H1 (cell line): Measurements from ENCODE around the gene RABL3. TPM values are rescaled to one million over a fixed set of nuclear protein-coding genes. Genes with fewer than 3 reads are reported as not detected.

Experiments used
- CTCF ChIA-PET: fragments of 300-600 bp; sonication (Branson Sonifier 250); formaldehyde crosslinking; loops from one replicate; lab custom pipeline; 2021; ENCODE audit not compliant: partially characterized antibody; lab: Charles Lee
- POLR2A ChIA-PET: fragments of 300-600 bp; sonication (Branson Sonifier 250); formaldehyde crosslinking; loops from one replicate; lab custom pipeline; 2021; ENCODE audit warnings: inconsistent platforms; ENCODE audit not compliant: partially characterized antibody; lab: Charles Lee
- DNase-seq, 2 experiments: peaks; one replicate each; pipeline versions ENCODE4 v3.0.0 to v3.0.0-alpha.2; 2010 to 2022; ENCODE audit warnings: low spot score in 2 of 2, low read depth in 1 of 2, mixed read lengths in 1 of 2
- FAIRE-seq: peaks from 2 replicates; lab custom pipeline; 2011; peaks lifted over from hg19 to GRCh38; lab: Jason Lieb, UNC
- H2AFZ ChIP-seq: 2 replicates; pipeline ENCODE4 v1.8.1; 2012; ENCODE audit warnings: low read length, inconsistent platforms
- H2AK5ac ChIP-seq: 2 replicates; pipeline ENCODE4 v1.6.1; 2013; ENCODE audit warnings: low read depth, low read length
- H2BK120ac ChIP-seq: replicated peaks from 2 replicates; pipeline ENCODE3; 2013; ENCODE audit warnings: low read depth, low read length, inconsistent platforms
- H2BK12ac ChIP-seq: 2 replicates; pipeline ENCODE4 v1.6.1; 2013; ENCODE audit warnings: low read depth, low read length
- H2BK15ac ChIP-seq: 2 replicates; pipeline ENCODE4 v1.6.1; 2013; ENCODE audit warnings: low read length
- H2BK20ac ChIP-seq: 2 replicates; pipeline ENCODE4 v1.6.1; 2013; ENCODE audit warnings: low read length
- H2BK5ac ChIP-seq: 2 replicates; pipeline ENCODE4 v1.6.1; 2013; ENCODE audit warnings: low read depth, low read length
- H3K14ac ChIP-seq: 2 replicates; pipeline ENCODE4 v1.6.1; 2013; ENCODE audit warnings: inconsistent platforms; ENCODE audit not compliant: insufficient read length
- H3K18ac ChIP-seq: 2 replicates; pipeline ENCODE4 v1.6.1; 2013; ENCODE audit warnings: low read length; ENCODE audit errors: extremely low read depth
- H3K23ac ChIP-seq: 2 replicates; pipeline ENCODE4 v1.6.1; 2013; ENCODE audit warnings: inconsistent platforms; ENCODE audit not compliant: insufficient read length
- H3K23me2 ChIP-seq: 2 replicates; pipeline ENCODE4 v1.6.1; 2013; ENCODE audit warnings: low read depth, low read length
- H3K27ac ChIP-seq: 2 replicates; pipeline ENCODE4 v1.6.1; 2011; ENCODE audit warnings: low read depth, low read length, inconsistent platforms
- H3K27me3 ChIP-seq, 4 experiments: replicated peaks in 1 of 4; 1 replicate in 1 of 4; 2 replicates in 3 of 4; pipeline versions ENCODE4 v1.6.1 to v1.8.1; 2011 to 2013; ENCODE audit warnings: low read length in 3 of 4, mild to moderate bottlenecking in 3 of 4, inconsistent platforms in 2 of 4, mixed read lengths in 2 of 4, moderate library complexity in 1 of 4; ENCODE audit not compliant: control insufficient read depth in 3 of 4, insufficient read depth in 3 of 4; ENCODE audit errors: extremely low read depth in 1 of 4
- H3K36me3 ChIP-seq, 4 experiments: 2 replicates each; pipeline versions ENCODE4 v1.6.1 to v1.8.1; 2011 to 2013; ENCODE audit warnings: mild to moderate bottlenecking in 4 of 4, low read length in 3 of 4, moderate library complexity in 2 of 4, control low read depth in 1 of 4, inconsistent platforms in 1 of 4; ENCODE audit not compliant: insufficient read depth in 4 of 4, control insufficient read depth in 2 of 4
- H3K4ac ChIP-seq: replicated peaks from 2 replicates; pipeline ENCODE3; 2013; ENCODE audit warnings: low read length, low read depth, mixed read lengths, inconsistent platforms; ENCODE audit not compliant: insufficient read length
- H3K4me1 ChIP-seq, 4 experiments: replicated peaks in 1 of 4; 1 replicate in 1 of 4; 2 replicates in 3 of 4; pipeline versions ENCODE4 v1.6.1 to v1.8.1; 2011 to 2013; ENCODE audit warnings: low read length in 3 of 4, inconsistent platforms in 2 of 4, mixed read lengths in 1 of 4; ENCODE audit not compliant: insufficient read depth in 4 of 4, control insufficient read depth in 3 of 4
- H3K4me2 ChIP-seq, 2 experiments: 2 replicates each; pipeline versions ENCODE4 v1.6.1 to v1.8.1; 2011 to 2013; ENCODE audit warnings: low read depth in 2 of 2, low read length in 2 of 2, control low read depth in 1 of 2, inconsistent platforms in 1 of 2, mild to moderate bottlenecking in 1 of 2; ENCODE audit not compliant: insufficient read depth in 1 of 2
- H3K4me3 ChIP-seq, 4 experiments: fragments of 200-600, 300-600 bp in 1 of 4; sonication (generic), shearing (Covaris generic), sonication (Bioruptor Twin) in 1 of 4; 2 replicates each; pipeline versions ENCODE4 v1.5.1 to v1.8.1; 2011 to 2016; ENCODE audit warnings: low read length in 4 of 4, low read depth in 3 of 4, control low read depth in 2 of 4, inconsistent platforms in 2 of 4, mild to moderate bottlenecking in 2 of 4, mixed read lengths in 1 of 4, moderate library complexity in 1 of 4; ENCODE audit not compliant: insufficient read depth in 2 of 4; ENCODE audit errors: extremely low read depth in 1 of 4
- H3K56ac ChIP-seq: replicated peaks from 2 replicates; pipeline ENCODE3; 2013; ENCODE audit warnings: low read depth, mild to moderate bottlenecking, mixed read lengths, low read length, inconsistent platforms; ENCODE audit not compliant: insufficient read length
- H3K79me1 ChIP-seq: 2 replicates; pipeline ENCODE4 v1.6.1; 2013; ENCODE audit warnings: low read depth, low read length, control low read depth
- H3K79me2 ChIP-seq, 2 experiments: 2 replicates each; pipeline versions ENCODE4 v1.6.1 to v1.8.1; 2012 to 2013; ENCODE audit warnings: low read length in 2 of 2, mild to moderate bottlenecking in 2 of 2, inconsistent platforms in 1 of 2; ENCODE audit not compliant: insufficient read depth in 2 of 2, control insufficient read depth in 1 of 2
- H3K9ac ChIP-seq, 4 experiments: replicated peaks in 1 of 4; 1 replicate in 1 of 4; 2 replicates in 3 of 4; pipeline versions ENCODE4 v1.6.1 to v1.8.1; 2011 to 2013; ENCODE audit warnings: low read depth in 3 of 4, low read length in 3 of 4, control low read depth in 2 of 4, mild to moderate bottlenecking in 2 of 4, moderate library complexity in 2 of 4, inconsistent platforms in 1 of 4; ENCODE audit errors: extremely low read depth in 1 of 4
- H3K9me3 ChIP-seq, 2 experiments: 2 replicates each; pipeline versions ENCODE4 v1.6.1 to v1.8.1; 2012 to 2013; ENCODE audit warnings: mild to moderate bottlenecking in 2 of 2, moderate library complexity in 2 of 2, control low read depth in 1 of 2, inconsistent platforms in 1 of 2, low read depth in 1 of 2, low read length in 1 of 2, mixed read lengths in 1 of 2; ENCODE audit not compliant: insufficient read depth in 2 of 2
- H4K20me1 ChIP-seq, 2 experiments: replicated peaks in 1 of 2; 2 replicates each; pipeline versions ENCODE3 to v1.8.1; 2011 to 2013; ENCODE audit warnings: inconsistent platforms in 2 of 2, low read length in 2 of 2, mild to moderate bottlenecking in 1 of 2; ENCODE audit not compliant: insufficient read depth in 2 of 2, control insufficient read depth in 1 of 2
- H4K5ac ChIP-seq: 2 replicates; pipeline ENCODE4 v1.6.1; 2013; ENCODE audit warnings: low read length, low read depth, mixed read lengths, inconsistent platforms; ENCODE audit not compliant: insufficient read length
- H4K8ac ChIP-seq: 2 replicates; pipeline ENCODE4 v1.8.0; 2013; ENCODE audit warnings: mild to moderate bottlenecking, moderate library complexity, low read length, inconsistent platforms; ENCODE audit not compliant: insufficient read depth; ENCODE audit errors: extremely low read depth
- H4K91ac ChIP-seq: replicated peaks from 2 replicates; pipeline ENCODE3; 2013; ENCODE audit warnings: low read length, mixed read lengths, inconsistent platforms; ENCODE audit not compliant: insufficient read length
- KDM1A ChIP-seq: fragments of 200-600, 300-600 bp; sonication (generic); IDR thresholded peaks from 2 replicates; pipeline ENCODE4 v1.7.1; 2016; ENCODE audit warnings: mild to moderate bottlenecking, low read length, borderline replicate concordance
- WGBS, 2 experiments: shearing (Covaris generic) in 1 of 2; methylation state at CpG; one replicate each; pipeline versions ENCODE4 v1.1.6 to v1.1.7; 2013 to 2015; ENCODE audit warnings: low lambda C conversion rate in 2 of 2, mixed read lengths in 2 of 2, inconsistent platforms in 1 of 2, low coverage in 1 of 2, missing lambda C conversion rate in 1 of 2; ENCODE audit not compliant: insufficient replicate concordance in 2 of 2, insufficient coverage in 1 of 2, insufficient read length in 1 of 2; ENCODE audit errors: extremely low coverage in 1 of 2, missing lambda C conversion rate in 1 of 2; 5-methylcytosine and 5-hydroxymethylcytosine counted together
- polyA plus RNA-seq, 7 experiments: library from polyadenylated mRNA; depleted of rRNA in 3 of 7; stranded (reverse) in 5 of 7; unstranded in 2 of 7; fragments of >200 nt in 5 of 7; fragments of 200-250 nt in 2 of 7; gene quantifications; 1 replicate in 5 of 7; 2 replicates in 1 of 7; 4 replicates in 1 of 7; pipeline versions ENCODE4 v1.2.1 to v1.2.3, GENCODE V29; 2011 to 2013; ENCODE audit warnings: missing spikeins in 2 of 7, mixed read lengths in 2 of 7
- total RNA-seq: library from RNA; stranded (reverse); fragmentation: NEBNext Ultra II Directional; extraction: Animal tissue kit (Norgen Biotek cat#: 25700); gene quantifications from 2 replicates; pipeline ENCODE4 v1.2.1, GENCODE V29; 2021

Gene RABL3
- total and polyA plus RNA-seq, 2 of the 8 experiments (the other 6 are each of a cell fraction or from before 2014, with no cell fraction given), result 4.4 to 19.2 TPM

DNA sequence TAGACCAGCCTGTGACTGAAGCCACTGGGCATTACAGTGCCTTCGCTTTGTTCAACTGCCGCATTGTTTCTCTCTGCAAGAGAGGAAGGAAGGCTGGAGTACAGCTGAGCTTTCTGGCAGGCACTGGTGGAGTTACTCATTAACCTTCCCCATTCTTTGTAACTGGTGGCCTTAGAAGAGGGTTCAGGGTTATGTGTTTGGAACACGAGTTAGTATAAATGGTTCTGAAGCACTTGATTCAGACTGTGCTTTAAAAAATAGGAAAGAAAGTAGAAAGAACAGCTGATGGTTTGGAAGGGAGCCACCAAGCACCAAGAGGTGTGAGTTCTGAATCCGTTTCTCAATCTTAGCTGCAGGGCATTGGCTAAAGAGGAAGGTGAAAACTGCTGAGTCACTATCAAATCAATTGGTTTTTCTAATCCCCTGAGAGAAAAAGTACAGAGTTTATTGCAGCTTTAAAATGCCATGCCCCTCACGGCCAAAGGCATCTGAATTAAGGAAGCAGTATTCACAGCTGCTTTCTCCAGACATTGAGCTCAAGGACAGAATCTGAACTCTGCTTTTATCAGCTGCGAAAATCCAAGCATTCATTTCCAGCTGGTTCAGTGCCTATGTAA lies 63.9 kb downstream of the RABL3 start:
- no peak for DNase-seq
- ChIA-PET POLR2A (interaction anchor here (0.6 to 1.5 kb wide), 5 partner anchors 18 to 240 kb away, joined by 3 to 4 read pairs (median 3); partner anchors contain the start of genes GTF2E1 and RABL3), CTCF (interaction anchor here (0.5 to 1.1 kb wide), 2 partner anchors 24 to 91 kb away, joined by 3 to 4 read pairs; no protein-coding TSS in a partner anchor)
- Histone ChIP-seq H2AFZ (no peak overlapping the region), H3K4me3 (no peak overlapping the region), H4K8ac (no peak overlapping the region), H3K4me2 (peak overlapping the region in 1 of 2 experiments; percentile 12; a peak in 2 of 4 replicates), H2AK5ac (no peak overlapping the region), H3K9me3 (no peaks in the 10 kb centered on the region), H3K18ac (no peak overlapping the region), H3K27ac (peak overlapping the region; percentile 74; the same call in 1 of the 2 replicates), H2BK120ac (peak overlapping the region; percentile 51), H3K56ac (no peak overlapping the region), H2BK5ac (peak overlapping the region; percentile 57; the same call in 1 of the 2 replicates), H3K27me3 (no peaks in the 10 kb centered on the region), H3K23me2 (no peaks in the 10 kb centered on the region), H3K4ac (no peak overlapping the region), H4K91ac (no peak overlapping the region), H3K36me3 (no peaks in the 10 kb centered on the region; a peak in 1 of 8 replicates), H3K79me1 (no peaks in the 10 kb centered on the region), H3K4me1 (peaks cover 2 to 29% (median 3%) of the 10 kb centered on the region in 4 experiments; a peak in 6 of 7 replicates), H3K9ac (peak overlapping the region in 1 of 4 experiments; percentile 8; a peak in 2 of 7 replicates), H4K20me1 (no peaks in the 10 kb centered on the region), H3K14ac (no peak overlapping the region), H3K23ac (no peak overlapping the region), H2BK12ac (no peak overlapping the region; the same call in 1 of the 2 replicates), H2BK15ac (no peak overlapping the region), H4K5ac (no peak overlapping the region), H2BK20ac (peak overlapping the region; percentile 96; the same call in 1 of the 2 replicates), H3K79me2 (no peaks in the 10 kb centered on the region)
- WGBS, 2 experiments, result 36% methylated on average over 6 of the region's 6 CpGs; no CpG with 5 or more reads in 1 of the 2 experiments
- FAIRE-seq, result peak; percentile 76
- no peak for TF ChIP-seq KDM1A
